HUDEP-2 (cell line): ENCODE results near the gene RCC2.
A peak's percentile ranks its signal among the peaks of the same experiment; 100 is the strongest.
"Not testable (repeated sequence)": the region's sequence is repeated elsewhere in the genome, so short reads cannot be mapped to it uniquely, and the experiment has no call there.

Experiments used
- DNase-seq, 76 experiments: peaks; one replicate each; lab custom pipeline; 2025; ENCODE audit not compliant: unreplicated experiment in 76 of 76; lab: John Stamatoyannopoulos, UW

The RCC2 gene

GRCh38 chr1:17422461-17422860 is 17.0 kb downstream of the RCC2 start:
- no peak for DNase-seq

- peak in 11 of 76 experiments; percentile 10 to 33 (median 27) for DNase-seq
Observed at GRCh38 chr1:17420391-17420918, 19.0 kb downstream of the RCC2 start.

- DNase-seq, result peak in 52 of 76 experiments; percentile 9 to 76 (median 40)
Observed at GRCh38 chr1:17419626-17420328, 19.7 kb downstream of the RCC2 start.

GRCh38 chr1:17416389-17416788 is 23.1 kb downstream of the RCC2 start:
- DNase-seq, result no peak

- no peak for DNase-seq
Observed at GRCh38 chr1:17414022-17414421, 25.5 kb downstream of the RCC2 start.

GRCh38 chr1:17412093-17412870 is 27.2 kb downstream of the RCC2 start:
- DNase-seq, result no peak

- peak in 54 of 76 experiments; percentile 2 to 77 (median 40) for DNase-seq
Observed at GRCh38 chr1:17409391-17409811, 30.1 kb downstream of the RCC2 start.

GRCh38 chr1:17407786-17408514 is 31.5 kb downstream of the RCC2 start:
- peak in 1 of 76 experiments; percentile 13 for DNase-seq

GRCh38 chr1:17406760-17407475 is 32.6 kb downstream of the RCC2 start:
- DNase-seq, result not testable (repeated sequence)

GRCh38 chr1:17405898-17406759 is 33.3 kb downstream of the RCC2 start:
- peak in 53 of 76 experiments; percentile 1 to 66 (median 25) for DNase-seq

- DNase-seq, result no peak
Observed at GRCh38 chr1:17404820-17405219, 34.7 kb downstream of the RCC2 start.

- no peak for DNase-seq
Observed at GRCh38 chr1:17404034-17404684, 35.3 kb downstream of the RCC2 start.

GRCh38 chr1:17403081-17403480 is 36.4 kb downstream of the RCC2 start:
- no peak for DNase-seq

- DNase-seq, result no peak
Observed at GRCh38 chr1:17401841-17402240, 37.6 kb downstream of the RCC2 start.

- peak in 9 of 76 experiments; percentile 4 to 69 (median 38) for DNase-seq
Observed at GRCh38 chr1:17400725-17401341, 38.6 kb downstream of the RCC2 start.

- DNase-seq, result no peak
Observed at GRCh38 chr1:17397910-17398695, 41.4 kb downstream of the RCC2 start.

GRCh38 chr1:17393230-17393629 is 46.2 kb downstream of the RCC2 start:
- DNase-seq, result no peak
